Kidney tubule cell (primary cell): Measurements from ENCODE around the gene OSGEPL1.
"Not testable (repeated sequence)": the region's sequence is repeated elsewhere in the genome, so short reads cannot be mapped to it uniquely, and the experiment has no call there.

Experiments used
- DNase-seq: peaks from one replicate; pipeline ENCODE4 v3.0.0-alpha.2; 2018; ENCODE audit warnings: low spot score

OSGEPL1 gene

GRCh38 chr2:189729430-189729829 is 33.2 kb downstream of the OSGEPL1 start:
- no peak for DNase-seq

DNA sequence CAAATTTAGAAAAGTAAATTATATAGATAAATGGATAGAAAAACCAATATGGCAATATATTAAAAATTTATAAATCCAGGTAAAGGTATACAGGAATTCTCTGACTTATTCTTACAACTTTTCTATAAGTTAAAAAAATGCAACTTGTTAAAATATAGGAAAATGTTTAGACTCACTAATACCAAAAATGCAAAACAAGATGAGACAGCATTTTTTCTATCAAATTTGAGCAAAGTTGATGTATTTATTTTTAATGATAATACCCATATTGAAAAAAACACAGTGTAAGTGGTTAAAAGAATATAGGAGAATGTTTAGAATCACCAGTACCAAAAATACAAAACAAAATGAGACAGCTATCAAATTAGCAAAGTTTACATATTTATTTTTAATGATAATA is 35.7 kb downstream of the OSGEPL1 start:
- DNase-seq: no peak

DNA sequence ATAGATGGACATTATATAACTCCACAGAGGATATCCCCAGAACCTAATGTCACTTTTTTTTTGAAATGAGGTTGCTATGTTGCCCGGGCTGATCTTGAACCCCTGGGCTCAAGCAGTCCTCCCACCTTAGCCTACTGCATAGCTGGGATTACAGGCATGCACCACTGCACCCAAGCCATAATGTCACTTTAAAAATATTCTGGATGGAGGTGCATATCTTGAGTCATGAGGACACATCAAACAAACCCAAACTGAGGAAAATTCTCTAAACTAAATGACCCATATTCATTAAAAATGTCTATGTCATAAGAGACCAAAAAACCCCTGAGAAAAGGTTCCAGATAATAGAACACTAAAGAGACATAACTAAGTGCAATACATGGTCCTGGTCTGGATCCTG is 36.3 kb downstream of the OSGEPL1 start:
- DNase-seq: peak; percentile 74

DNA sequence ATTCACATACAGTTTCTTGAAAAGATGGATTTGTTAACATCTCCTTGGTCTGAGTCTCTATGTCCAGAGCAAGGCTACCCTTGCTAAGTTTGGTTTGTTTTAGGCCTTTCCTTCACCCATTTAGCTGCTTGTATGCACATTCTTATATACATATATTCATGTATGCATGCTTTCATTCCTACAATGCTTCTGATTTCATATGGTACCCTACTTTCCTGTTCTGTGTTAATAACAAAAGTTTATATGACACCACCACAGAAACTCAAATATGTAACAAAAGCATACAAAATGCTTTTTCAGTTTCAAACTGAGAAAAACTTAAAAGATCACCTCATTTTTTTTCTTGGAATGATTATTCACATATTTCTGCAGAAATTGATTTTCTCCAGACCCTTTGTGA is 39.4 kb downstream of the OSGEPL1 start:
- no peak for DNase-seq

DNA sequence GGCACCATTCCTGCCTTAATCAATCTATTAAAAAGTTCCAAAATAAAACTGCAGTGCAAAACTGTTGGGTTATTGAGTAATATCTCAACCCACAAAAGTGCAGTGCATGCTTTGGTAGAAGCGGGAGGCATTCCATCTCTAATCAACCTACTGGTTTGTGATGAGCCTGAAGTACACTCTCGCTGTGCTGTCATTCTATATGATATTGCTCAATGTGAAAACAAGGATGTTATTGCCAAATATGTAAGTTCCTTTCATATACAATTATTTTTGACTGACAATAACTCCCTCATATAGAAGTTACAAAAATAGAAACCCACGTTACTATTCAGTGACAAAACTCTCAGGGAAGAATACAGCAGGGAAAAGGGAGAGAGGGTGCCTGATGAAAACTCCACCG is 43.0 kb downstream of the OSGEPL1 start:
- no peak for DNase-seq

GRCh38 chr2:189717593-189717992 is 45.0 kb downstream of the OSGEPL1 start:
- DNase-seq: not testable (repeated sequence)

DNA sequence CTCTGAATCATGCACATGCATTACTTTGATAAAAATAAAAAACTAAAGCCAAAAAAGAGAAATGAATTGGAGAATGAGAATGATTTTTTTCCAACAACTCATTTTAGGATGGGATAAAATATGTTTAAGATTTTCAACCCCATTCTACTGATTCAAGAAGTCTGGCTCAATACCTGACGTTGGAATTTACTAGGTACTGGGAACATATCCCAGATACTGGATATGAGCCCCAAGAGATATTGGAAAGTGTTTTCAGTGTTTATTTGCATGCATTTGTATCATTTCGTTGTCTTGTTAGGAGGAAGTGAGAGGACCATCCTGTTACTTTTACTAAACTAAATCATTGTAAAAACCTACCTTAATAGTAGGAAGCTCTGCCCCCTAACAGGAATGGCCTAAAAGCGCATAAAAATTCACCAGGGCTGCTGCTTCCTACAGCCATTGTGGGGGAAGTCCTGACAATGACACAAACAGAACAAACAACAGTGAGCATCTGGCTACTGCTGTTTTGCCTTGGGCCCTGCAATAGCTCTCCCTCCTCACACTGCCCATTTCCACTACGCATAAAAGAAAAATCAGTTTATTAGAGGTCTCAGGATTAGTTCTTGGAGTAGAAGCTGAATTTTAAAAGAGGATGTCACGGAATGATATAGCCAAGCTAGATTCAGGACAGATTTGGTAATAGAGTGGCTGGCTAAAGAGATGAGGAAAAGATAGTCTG is 52.9 kb downstream of the OSGEPL1 start:
- no peak for DNase-seq

GRCh38 chr2:189702071-189702470 is 60.5 kb downstream of the OSGEPL1 start:
- no peak for DNase-seq

DNA sequence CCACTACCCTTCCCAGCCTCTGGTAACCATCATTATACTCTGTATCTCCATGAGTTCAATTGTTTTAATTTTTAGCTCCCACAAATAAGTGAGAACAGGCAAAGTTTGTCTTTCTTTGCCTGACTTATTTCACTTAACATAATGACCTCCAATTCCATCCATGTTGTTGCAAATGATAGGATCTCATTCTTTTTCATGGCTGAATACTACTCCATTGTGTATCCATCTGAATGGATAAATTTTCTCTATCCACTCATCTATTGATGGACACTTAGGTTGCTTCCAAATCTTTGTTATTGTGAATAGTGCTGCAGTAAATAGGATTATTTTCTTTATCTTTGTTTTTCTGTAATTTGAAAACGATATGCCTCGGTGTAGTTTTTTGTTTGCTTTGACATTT is 61.9 kb downstream of the OSGEPL1 start:
- DNase-seq: no peak

GRCh38 chr2:189698020-189698887 is 64.3 kb downstream of the OSGEPL1 start:
- peak; percentile 50 for DNase-seq
